GM10266 (cell line): ENCODE data around the gene VASP.
"Not testable (repeated sequence)": the region's sequence is repeated elsewhere in the genome, so short reads cannot be mapped to it uniquely, and the experiment has no call there.

ENCODE experiments used
- DNase-seq: peaks from one replicate; pipeline ENCODE4 v3.0.0; 2012; ENCODE audit errors: extremely low spot score
- CTCF ChIP-seq: IDR thresholded peaks from 2 replicates; pipeline ENCODE4 v1.5.1; 2012; ENCODE audit warnings: mild to moderate bottlenecking, low read depth; ENCODE audit not compliant: control insufficient read depth, insufficient read depth; ENCODE audit errors: missing control alignments

Gene VASP

GRCh38 chr19:45509692-45510015 lies 2.4 kb downstream of the VASP start:
- TF ChIP-seq CTCF: no peak
- DNase-seq: no peak

GRCh38 chr19:45510352-45510751 lies 3.1 kb downstream of the VASP start:
- not testable (repeated sequence) for DNase-seq

- no peak for DNase-seq
- TF ChIP-seq CTCF: no peak
Observed at GRCh38 chr19:45511074-45511473, 3.8 kb downstream of the VASP start.

GRCh38 chr19:45512881-45513483 lies 5.7 kb downstream of the VASP start:
- DNase-seq: no peak
- TF ChIP-seq CTCF: no peak

- TF ChIP-seq CTCF: no peak
- no peak for DNase-seq
Observed at GRCh38 chr19:45514376-45515051, 7.2 kb downstream of the VASP start.

- TF ChIP-seq CTCF: no peak
- peak; percentile 64 for DNase-seq
Observed at GRCh38 chr19:45515081-45515624, 7.9 kb downstream of the VASP start.

- DNase-seq: no peak
- no peak for TF ChIP-seq CTCF
Observed at GRCh38 chr19:45515807-45516401, 8.6 kb downstream of the VASP start.
